Suprapubic skin (tissue), 4 donors: ENCODE results near the gene CASKIN2. TPM values are rescaled to one million over a fixed set of nuclear protein-coding genes. Genes with fewer than 3 reads are reported as not detected.
A peak's percentile ranks its signal among the peaks of the same experiment; 100 is the strongest.

ENCODE experiments used
- DNase-seq, 2 donors: peaks; one replicate each; pipeline ENCODE4 v3.0.0-alpha.2; 2019; ENCODE audit warnings: low spot score in 2 of 2
- H3K27ac ChIP-seq: fragments of 200-600 bp; sonication (generic); one replicate; pipeline ENCODE4 v1.5.1; 2019
- H3K27me3 ChIP-seq: fragments of 200-600 bp; sonication (generic); one replicate; pipeline ENCODE4 v1.5.1; 2019
- H3K36me3 ChIP-seq: fragments of 200-600 bp; sonication (generic); one replicate; pipeline ENCODE4 v1.5.1; 2019
- H3K4me1 ChIP-seq: fragments of 200-600 bp; sonication (generic); one replicate; pipeline ENCODE4 v1.5.1; 2019
- H3K4me3 ChIP-seq: fragments of 200-600 bp; sonication (generic); one replicate; pipeline ENCODE4 v1.5.1; 2019; ENCODE audit warnings: mild to moderate bottlenecking
- H3K9me3 ChIP-seq: fragments of 200-600 bp; sonication (generic); one replicate; pipeline ENCODE4 v1.5.1; 2019
- EP300 ChIP-seq: sonication (generic); formaldehyde crosslinking; IDR thresholded peaks from one replicate; pipeline ENCODE4 v1.6.1; 2017; ENCODE audit warnings: antibody characterized with exemption
- POLR2A ChIP-seq, 2 donors: fragments of 450-650 bp; IDR thresholded peaks; one replicate each; pipeline ENCODE4 v1.6.1; 2017; ENCODE audit warnings: antibody characterized with exemption in 2 of 2, mild to moderate bottlenecking in 2 of 2, moderate library complexity in 2 of 2
- POLR2AphosphoS5 ChIP-seq, 3 donors: sonication (generic); formaldehyde crosslinking; IDR thresholded peaks; one replicate each; pipeline ENCODE4 v1.6.1; 2017; ENCODE audit warnings: antibody characterized with exemption in 3 of 3
- WGBS: methylation state at CpG from one replicate; pipeline ENCODE4 v1.1.5; 2018; 5-methylcytosine and 5-hydroxymethylcytosine counted together
- total RNA-seq, 4 donors: library from RNA; depleted of rRNA; stranded (reverse); fragments of >200 nt; gene quantifications; one replicate each; pipeline ENCODE4 v1.1.0, GENCODE V29; 2016
- TF ChIP-seq, protein P1 (sequence below), 2 donors: fragments of 200-600 bp in 1 of 2; fragments of 450-650 bp in 1 of 2; sonication (generic) in 1 of 2; IDR thresholded peaks; one replicate each; pipeline ENCODE4 v1.5.1; 2016 to 2019; ENCODE audit warnings: antibody characterized with exemption in 2 of 2, mild to moderate bottlenecking in 1 of 2, moderate library complexity in 1 of 2

Gene CASKIN2
- total RNA-seq, 4 donors from 2014 or later: 18.7 to 25.1 (median 22.1) TPM

DNA sequence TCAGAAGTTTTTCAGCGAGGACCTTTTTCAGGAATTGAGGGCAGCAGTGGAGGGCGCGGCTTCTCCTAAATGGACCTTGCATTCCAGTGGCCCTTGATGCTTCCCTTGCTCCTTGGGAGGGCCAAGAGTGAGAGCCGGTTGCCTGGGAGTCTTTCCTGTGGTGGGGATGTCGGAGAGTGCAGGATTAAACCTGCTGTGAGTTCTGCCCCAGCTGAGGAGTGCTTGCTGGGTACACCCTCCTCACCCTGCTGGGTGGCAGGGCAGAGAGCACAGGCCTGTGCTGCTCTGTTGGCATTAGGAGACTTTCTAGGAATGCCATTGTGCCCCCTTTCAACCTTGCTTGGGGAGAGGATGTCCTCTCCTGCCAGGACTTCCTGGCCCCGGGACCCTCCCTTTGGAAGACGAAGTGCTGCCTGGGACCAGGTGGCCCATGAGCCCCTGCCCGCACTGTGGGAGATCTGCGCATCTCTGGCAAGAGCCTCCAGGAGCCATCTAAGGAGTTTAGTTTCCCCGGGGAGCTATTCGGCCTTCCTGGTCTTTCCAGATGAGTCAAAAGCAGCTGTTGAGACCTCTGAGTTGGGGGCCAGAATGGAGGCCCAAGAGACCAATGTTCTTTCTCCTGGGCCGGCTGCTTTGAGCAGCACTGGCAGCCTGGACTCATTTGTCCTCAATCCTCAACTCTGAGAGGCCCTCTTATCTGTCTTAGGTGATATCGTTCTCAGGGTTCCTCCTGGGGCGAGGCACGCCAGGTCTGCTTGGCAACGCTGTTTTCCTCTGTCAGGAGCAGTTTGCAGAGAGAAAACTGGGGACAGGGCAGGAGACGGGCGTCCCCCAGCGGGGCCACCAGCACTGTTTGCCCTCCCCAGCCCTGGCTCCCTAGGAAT is 15.7 kb upstream of the CASKIN2 start:
- Histone ChIP-seq H3K4me3 (no peak overlapping the region), H3K27me3 (no peaks in the 10 kb centered on the region), H3K9me3 (no peaks in the 10 kb centered on the region), H3K36me3 (peaks cover 6% of the 10 kb centered on the region), H3K27ac (peak overlapping the region; percentile 2), H3K4me1 (peaks cover 9% of the 10 kb centered on the region)
- TF ChIP-seq POLR2AphosphoS5 (IDR thresholded peaks at IDR 0.05) (no peak), EP300 (no peak), POLR2A (IDR thresholded peaks at IDR 0.05) (no peak)
- TF ChIP-seq, protein P1, sequence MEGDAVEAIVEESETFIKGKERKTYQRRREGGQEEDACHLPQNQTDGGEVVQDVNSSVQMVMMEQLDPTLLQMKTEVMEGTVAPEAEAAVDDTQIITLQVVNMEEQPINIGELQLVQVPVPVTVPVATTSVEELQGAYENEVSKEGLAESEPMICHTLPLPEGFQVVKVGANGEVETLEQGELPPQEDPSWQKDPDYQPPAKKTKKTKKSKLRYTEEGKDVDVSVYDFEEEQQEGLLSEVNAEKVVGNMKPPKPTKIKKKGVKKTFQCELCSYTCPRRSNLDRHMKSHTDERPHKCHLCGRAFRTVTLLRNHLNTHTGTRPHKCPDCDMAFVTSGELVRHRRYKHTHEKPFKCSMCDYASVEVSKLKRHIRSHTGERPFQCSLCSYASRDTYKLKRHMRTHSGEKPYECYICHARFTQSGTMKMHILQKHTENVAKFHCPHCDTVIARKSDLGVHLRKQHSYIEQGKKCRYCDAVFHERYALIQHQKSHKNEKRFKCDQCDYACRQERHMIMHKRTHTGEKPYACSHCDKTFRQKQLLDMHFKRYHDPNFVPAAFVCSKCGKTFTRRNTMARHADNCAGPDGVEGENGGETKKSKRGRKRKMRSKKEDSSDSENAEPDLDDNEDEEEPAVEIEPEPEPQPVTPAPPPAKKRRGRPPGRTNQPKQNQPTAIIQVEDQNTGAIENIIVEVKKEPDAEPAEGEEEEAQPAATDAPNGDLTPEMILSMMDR (IDR thresholded peaks at IDR 0.05): no peak
- no peak for DNase-seq
- WGBS: 84% methylated on average over 9 of the region's 19 CpGs

DNA sequence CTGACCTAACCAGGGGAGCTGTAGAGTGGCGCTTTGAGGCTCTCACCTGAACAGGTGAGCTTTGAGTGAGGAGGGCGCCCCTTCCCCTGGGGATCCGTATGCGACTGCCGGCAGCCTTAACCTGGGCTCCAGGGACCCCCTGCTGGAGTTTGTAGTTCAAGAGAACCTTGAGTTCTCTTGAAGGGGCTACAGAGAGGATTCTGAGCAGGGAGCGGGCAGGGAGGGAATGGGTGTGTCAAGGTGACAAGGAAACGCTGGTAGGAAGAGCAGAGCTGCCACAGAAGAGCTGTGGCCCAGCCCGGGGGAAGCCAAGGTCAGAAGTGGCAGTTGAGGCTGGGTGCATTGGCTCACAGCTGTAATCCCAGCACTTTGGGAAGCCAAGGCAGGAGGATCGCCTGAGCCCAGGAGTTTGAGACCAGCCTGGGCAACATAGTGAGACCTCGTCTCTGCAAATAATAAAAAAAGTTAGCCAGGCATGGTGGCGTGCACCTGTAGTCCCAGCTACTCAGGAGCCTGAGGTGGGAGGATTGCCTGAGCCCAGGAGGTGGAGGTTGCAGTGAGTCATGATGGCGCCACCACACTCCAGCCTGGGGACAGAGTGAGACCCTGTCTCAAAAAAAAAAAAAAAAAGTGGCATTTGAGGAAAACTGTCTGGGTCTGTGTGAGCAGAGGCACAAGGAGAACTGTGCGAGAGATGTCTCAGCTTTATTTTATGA is 11.4 kb upstream of the CASKIN2 start:
- DNase-seq: no peak
- no peaks in the 10 kb centered on the region for H3K27me3 ChIP-seq
- TF ChIP-seq POLR2A (IDR thresholded peaks at IDR 0.05): no peak
- no peak for TF ChIP-seq POLR2AphosphoS5 (IDR thresholded peaks at IDR 0.05)
- TF ChIP-seq, protein P1 (IDR thresholded peaks at IDR 0.05): no peak
- TF ChIP-seq EP300: no peak
- peak overlapping the region; percentile 86 for H3K27ac ChIP-seq
- peak overlapping the region; percentile 63 for H3K4me3 ChIP-seq
- peaks cover 6% of the 10 kb centered on the region for H3K36me3 ChIP-seq
- H3K4me1 ChIP-seq: peaks cover 26% of the 10 kb centered on the region
- H3K9me3 ChIP-seq: no peaks in the 10 kb centered on the region
- 51% methylated on average over 10 of the region's 13 CpGs for WGBS

DNA sequence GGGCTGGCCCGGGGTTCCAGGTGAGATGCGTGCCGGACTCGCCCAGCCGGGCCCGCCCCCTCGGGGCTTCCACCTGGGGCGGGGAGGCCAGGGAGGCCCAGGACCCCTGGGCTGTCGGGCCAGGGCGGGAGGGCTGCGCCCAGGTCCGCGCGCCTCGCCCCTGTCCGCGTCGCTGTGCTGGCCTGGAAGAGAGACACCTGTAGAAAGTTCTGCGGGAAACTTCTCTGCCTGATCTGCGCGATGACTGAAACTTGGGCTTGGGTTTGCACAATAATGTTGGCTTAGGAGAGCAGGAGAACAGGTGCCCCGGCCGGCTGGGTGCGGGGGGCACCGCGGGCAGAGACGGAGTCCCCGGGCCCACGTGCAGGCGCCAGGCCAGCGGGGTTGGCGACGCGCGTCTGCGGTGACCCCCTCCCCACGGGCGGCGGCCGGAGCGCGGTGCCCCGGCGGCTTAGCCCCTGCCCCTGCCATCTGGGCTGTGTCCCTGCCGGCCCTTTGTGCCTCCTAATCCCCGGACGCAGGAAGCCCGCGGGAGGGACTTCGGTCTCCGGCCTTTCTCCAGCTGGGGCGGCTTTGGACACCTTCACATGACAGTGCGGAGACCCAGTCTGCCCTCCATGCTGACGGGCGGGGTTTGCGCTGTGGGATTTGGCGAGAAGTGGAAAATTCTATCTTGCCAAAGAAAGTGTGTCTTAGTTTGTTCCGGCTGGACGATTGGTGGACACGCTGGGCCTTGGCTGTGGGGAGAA is 10.6 kb upstream of the CASKIN2 start:
- Histone ChIP-seq H3K27ac (peak overlapping the region; percentile 86), H3K27me3 (no peaks in the 10 kb centered on the region), H3K36me3 (peaks cover 12% of the 10 kb centered on the region), H3K9me3 (no peaks in the 10 kb centered on the region), H3K4me3 (peak overlapping the region; percentile 63), H3K4me1 (peaks cover 24% of the 10 kb centered on the region)
- 0% methylated on average over 3 of the region's 60 CpGs for WGBS
- no peak for DNase-seq
- peak in 1 of 2 donors; percentile 55 for TF ChIP-seq POLR2A (IDR thresholded peaks at IDR 0.05)
- no peak for TF ChIP-seq EP300

DNA sequence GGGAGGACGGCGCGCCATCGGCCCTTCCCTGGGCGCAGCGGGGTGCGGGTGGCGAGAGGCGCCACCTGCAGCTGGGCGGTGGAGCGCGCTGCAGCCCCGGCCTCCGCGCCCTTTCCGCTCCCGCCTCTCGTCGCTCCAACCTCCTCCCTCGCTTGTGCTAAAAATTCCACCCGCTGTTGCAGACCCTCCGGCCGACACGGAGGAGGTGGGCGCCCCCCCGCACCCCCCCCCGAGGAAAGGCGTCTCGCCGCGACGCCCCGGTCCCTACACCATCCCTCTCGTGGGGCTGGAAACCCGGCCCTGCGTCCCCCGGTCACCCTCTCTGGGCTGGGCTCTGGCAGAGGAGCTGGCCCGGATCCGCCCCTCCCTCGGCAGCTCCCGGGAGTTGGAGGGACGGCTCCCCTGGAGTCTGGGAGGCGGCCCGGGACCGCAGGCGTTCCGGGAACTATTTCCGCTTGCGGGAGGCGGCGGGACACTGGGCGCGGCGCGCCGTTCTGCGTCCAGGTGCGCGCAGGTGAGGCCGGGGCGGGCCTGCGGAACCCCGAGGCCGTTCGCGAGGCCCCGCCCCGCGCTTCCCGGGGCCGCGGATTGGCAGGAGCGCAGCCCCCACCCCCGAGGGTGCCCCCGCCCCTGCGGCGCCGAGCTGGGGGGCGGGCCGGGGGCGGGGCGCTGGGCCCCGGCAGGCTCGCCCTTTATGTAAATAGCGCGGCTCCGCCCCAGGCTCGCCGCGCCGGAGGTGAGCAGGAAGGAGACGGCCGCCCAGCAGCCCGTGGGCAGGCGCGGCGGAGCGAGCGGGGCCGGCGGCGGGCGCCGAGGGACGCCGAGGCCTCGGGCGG is 9.9 kb upstream of the CASKIN2 start, which contains the start of gene LLGL2:
TSS of gene LLGL2 (plus strand) at position 728 of the 836 bp plus-strand sequence. CDS start 17,730 bp downstream, outside the sequence.
- Histone ChIP-seq H3K36me3 (peaks cover 12% of the 10 kb centered on the region), H3K27ac (peak within 1 kb of the TSS; percentile 86), H3K4me3 (peak within 1 kb of the TSS; percentile 63), H3K27me3 (no peaks in the 10 kb centered on the region), H3K9me3 (no peaks in the 10 kb centered on the region), H3K4me1 (peaks cover 24% of the 10 kb centered on the region)
- DNase-seq: no peak
- TF ChIP-seq EP300: no peak
- TF ChIP-seq, protein P1 (IDR thresholded peaks at IDR 0.05): peak in 1 of 2 donors; percentile 46
- no peak for TF ChIP-seq POLR2A (IDR thresholded peaks at IDR 0.05)
- peak in 1 of 3 donors; percentile 17 for TF ChIP-seq POLR2AphosphoS5 (IDR thresholded peaks at IDR 0.05)
- WGBS: 0% methylated on average over 10 of the region's 108 CpGs
